Activated B cell treated with CpG ODN at 0.5 μM for 24 hours (primary cell): ENCODE results near the gene WBP11. TPM values are rescaled to one million over a fixed set of nuclear protein-coding genes. Genes with fewer than 3 reads are reported as not detected.
"Not testable (repeated sequence)": the region's sequence is repeated elsewhere in the genome, so short reads cannot be mapped to it uniquely, and the experiment has no call there.

ENCODE experiments used
- ATAC-seq: fragments of 200-7000 bp; cut with Tn5 transposase; one replicate; pipeline ENCODE4 v1.10.0; 2021; ENCODE audit warnings: low read depth, mild to moderate bottlenecking, moderate library complexity
- CTCF ChIA-PET: fragments of 350-600 bp; sonication (Branson Sonifier 250); formaldehyde crosslinking; loops from one replicate; lab custom pipeline; 2021; ENCODE audit warnings: antibody characterized with exemption; lab: Charles Lee
- POLR2A ChIA-PET: fragments of 350-600 bp; sonication (Branson Sonifier 250); formaldehyde crosslinking; loops from one replicate; lab custom pipeline; 2021; ENCODE audit warnings: antibody characterized with exemption; lab: Charles Lee
- DNase-seq: peaks from one replicate; pipeline ENCODE4 v3.0.0; 2022
- H3K27ac Mint-ChIP-seq: one replicate; pipeline ENCODE4 v1.8.0; 2020; ENCODE audit warnings: mixed read lengths
- H3K27me3 Mint-ChIP-seq: one replicate; pipeline ENCODE4 v1.8.0; 2021; ENCODE audit warnings: mixed read lengths
- H3K36me3 Mint-ChIP-seq: one replicate; pipeline ENCODE4 v1.8.0; 2021; ENCODE audit warnings: low read depth, mixed read lengths
- H3K4me1 Mint-ChIP-seq: one replicate; pipeline ENCODE4 v1.8.0; 2021; ENCODE audit warnings: mixed read lengths
- H3K4me3 Mint-ChIP-seq: one replicate; pipeline ENCODE4 v1.8.0; 2020; ENCODE audit warnings: mild to moderate bottlenecking, mixed read lengths
- H3K9me3 Mint-ChIP-seq: one replicate; pipeline ENCODE4 v1.8.0; 2020; ENCODE audit warnings: mixed read lengths
- intact Hi-C: fragments of 100-400 bp; cut with micrococcal nuclease; formaldehyde crosslinking; loops from one replicate; pipeline ENCODE4 v1.15.1; 2024
- total RNA-seq: library from RNA; stranded (reverse); gene quantifications from 2 replicates; pipeline ENCODE4 v1.2.3, GENCODE V29; 2022
- TF ChIP-seq, protein P1 (sequence below): fragments of 200-600 bp; IDR thresholded peaks from one replicate; pipeline ENCODE4 v1.8.0; 2022; ENCODE audit warnings: antibody characterized with exemption, mild to moderate bottlenecking

Gene WBP11
- total RNA-seq, 1 donor from 2014 or later, result 89.4 TPM

DNA sequence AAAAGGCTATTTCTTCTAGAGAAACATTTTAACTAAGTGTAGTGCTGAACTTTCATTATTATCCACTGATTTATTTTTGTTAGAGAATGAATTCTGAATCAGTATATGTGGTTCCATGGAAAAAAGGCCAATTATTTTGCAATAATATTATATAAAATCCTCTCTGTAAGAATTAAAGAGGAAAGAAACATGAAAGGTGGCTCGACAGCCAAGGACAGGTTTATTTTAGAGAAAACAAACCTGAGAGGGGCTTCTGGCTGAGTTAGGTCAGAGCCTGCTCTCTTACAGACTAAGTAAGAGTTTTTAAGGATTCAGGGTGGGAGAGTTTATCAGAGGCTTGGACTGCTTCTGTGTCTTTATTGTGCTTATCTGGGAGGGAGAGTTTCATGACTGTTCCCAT is 60.2 kb downstream of the WBP11 start:
- peaks cover 10% of the 10 kb centered on the region for H3K4me1 Mint-ChIP-seq
- no peak overlapping the region for H3K4me3 Mint-ChIP-seq
- DNase-seq (no peak), ATAC-seq (no peak)
- H3K27ac Mint-ChIP-seq, result no peak overlapping the region
- intact Hi-C loops, result loop anchor here (2.0 kb wide), 1 partner anchor 26 kb away; no protein-coding TSS in a partner anchor
- POLR2A ChIA-PET, result no interaction called here
- CTCF ChIA-PET, result no interaction called here
- peaks cover 31% of the 10 kb centered on the region for H3K36me3 Mint-ChIP-seq
- no peaks in the 10 kb centered on the region for H3K27me3 Mint-ChIP-seq
- TF ChIP-seq, protein P1, sequence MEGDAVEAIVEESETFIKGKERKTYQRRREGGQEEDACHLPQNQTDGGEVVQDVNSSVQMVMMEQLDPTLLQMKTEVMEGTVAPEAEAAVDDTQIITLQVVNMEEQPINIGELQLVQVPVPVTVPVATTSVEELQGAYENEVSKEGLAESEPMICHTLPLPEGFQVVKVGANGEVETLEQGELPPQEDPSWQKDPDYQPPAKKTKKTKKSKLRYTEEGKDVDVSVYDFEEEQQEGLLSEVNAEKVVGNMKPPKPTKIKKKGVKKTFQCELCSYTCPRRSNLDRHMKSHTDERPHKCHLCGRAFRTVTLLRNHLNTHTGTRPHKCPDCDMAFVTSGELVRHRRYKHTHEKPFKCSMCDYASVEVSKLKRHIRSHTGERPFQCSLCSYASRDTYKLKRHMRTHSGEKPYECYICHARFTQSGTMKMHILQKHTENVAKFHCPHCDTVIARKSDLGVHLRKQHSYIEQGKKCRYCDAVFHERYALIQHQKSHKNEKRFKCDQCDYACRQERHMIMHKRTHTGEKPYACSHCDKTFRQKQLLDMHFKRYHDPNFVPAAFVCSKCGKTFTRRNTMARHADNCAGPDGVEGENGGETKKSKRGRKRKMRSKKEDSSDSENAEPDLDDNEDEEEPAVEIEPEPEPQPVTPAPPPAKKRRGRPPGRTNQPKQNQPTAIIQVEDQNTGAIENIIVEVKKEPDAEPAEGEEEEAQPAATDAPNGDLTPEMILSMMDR, result no peak
- H3K9me3 Mint-ChIP-seq, result peaks cover 15% of the 10 kb centered on the region

DNA sequence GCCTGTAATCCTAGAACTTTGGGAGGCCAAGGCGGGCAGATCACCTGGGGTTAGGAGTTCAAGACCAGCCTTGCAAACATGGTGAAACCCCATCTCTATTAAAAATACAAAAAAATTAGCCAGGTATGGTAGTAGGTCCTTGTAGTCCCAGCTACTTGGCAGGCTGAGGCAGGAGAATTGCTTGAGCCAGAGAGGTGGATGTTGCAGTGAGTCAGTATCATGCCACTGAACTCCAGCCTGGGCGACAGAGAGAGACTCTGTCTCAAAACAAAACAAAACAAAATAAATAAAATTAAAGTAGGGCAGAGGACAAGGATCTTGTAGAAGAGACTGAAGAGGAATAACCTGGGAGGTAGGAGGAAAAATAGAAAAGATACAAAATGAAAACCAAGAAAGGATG is 61.3 kb downstream of the WBP11 start:
- intact Hi-C loops, result loop anchor here (2.0 kb wide), 1 partner anchor 27 kb away; no protein-coding TSS in a partner anchor
- H3K4me1 Mint-ChIP-seq, result peaks cover 7% of the 10 kb centered on the region
- TF ChIP-seq, protein P1, result no peak
- no peaks in the 10 kb centered on the region for H3K27me3 Mint-ChIP-seq
- ChIA-PET CTCF (no interaction called here), POLR2A (no interaction called here)
- DNase-seq, result no peak
- H3K36me3 Mint-ChIP-seq, result peaks cover 24% of the 10 kb centered on the region
- H3K27ac Mint-ChIP-seq, result no peak overlapping the region
- no peak overlapping the region for H3K4me3 Mint-ChIP-seq
- no peak for ATAC-seq
- H3K9me3 Mint-ChIP-seq, result peaks cover 11% of the 10 kb centered on the region

DNA sequence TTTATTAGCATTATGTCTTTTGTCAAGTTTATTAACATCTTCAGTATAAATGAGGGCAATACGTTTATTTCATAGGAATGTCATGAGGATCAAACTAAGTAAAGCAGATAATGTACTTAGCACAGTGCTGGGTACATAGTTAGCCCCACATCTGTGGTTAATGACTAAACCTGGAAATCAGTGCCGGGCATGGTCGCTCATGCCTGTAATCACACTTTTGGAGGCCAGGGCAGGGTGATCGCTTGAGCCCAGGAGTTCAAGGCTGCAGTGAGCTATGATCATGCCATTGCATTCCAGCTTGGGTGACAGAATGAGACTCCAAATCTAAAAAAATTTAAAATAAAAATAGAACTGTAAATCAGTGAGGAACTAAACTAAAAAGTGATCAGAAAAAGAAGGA is 62.1 kb downstream of the WBP11 start:
- Mint-ChIP-seq H3K9me3 (peaks cover 9% of the 10 kb centered on the region), H3K4me3 (no peak overlapping the region), H3K36me3 (peaks cover 18% of the 10 kb centered on the region), H3K27ac (no peak overlapping the region), H3K27me3 (no peaks in the 10 kb centered on the region), H3K4me1 (peaks cover 7% of the 10 kb centered on the region)
- peak; percentile 37 for ATAC-seq
- ChIA-PET CTCF (no interaction called here), POLR2A (no interaction called here)
- intact Hi-C loops, result no loop called here
- DNase-seq, result no peak
- TF ChIP-seq, protein P1, result no peak

DNA sequence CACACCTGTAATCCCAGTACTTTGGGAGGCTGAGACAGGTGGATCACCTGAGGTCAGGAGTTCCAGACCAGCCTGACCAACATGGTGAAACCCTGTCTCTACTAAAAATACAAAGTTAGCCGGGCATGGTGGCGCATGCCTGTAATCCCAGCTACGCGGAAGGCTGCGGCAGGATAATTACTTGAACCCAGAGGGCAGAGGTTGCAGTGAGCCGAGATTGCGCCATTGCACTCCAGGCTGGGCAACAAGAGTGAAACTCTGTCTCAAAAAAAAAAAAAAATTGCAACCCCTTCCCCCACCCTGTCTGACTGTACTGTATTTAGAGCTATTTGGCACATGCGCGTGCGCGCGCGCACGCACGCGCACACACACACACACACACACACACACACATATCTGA is 66.8 kb downstream of the WBP11 start:
- CTCF ChIA-PET, H3K4me1 Mint-ChIP-seq, intact Hi-C loops, POLR2A ChIA-PET, H3K36me3 Mint-ChIP-seq, H3K27me3 Mint-ChIP-seq, DNase-seq, ATAC-seq, H3K4me3 Mint-ChIP-seq, H3K27ac Mint-ChIP-seq, H3K9me3 Mint-ChIP-seq: not testable (repeated sequence)

Other genes with a start within 250 kb of the WBP11 start
- gene PLBD1, start 235.6 kb downstream of the WBP11 start, total RNA-seq, result 0.33 and 0.56 TPM in 2 replicates
- 0.22 and 0.32 TPM in 2 replicates for gene GUCY2C, start 106.9 kb downstream of the WBP11 start, total RNA-seq
- gene C12orf60, start 192 bp upstream of the WBP11 start, total RNA-seq, result 0.64 and 0.69 TPM in 2 replicates
- not detected in 2 replicates for gene SMCO3, start 10.7 kb upstream of the WBP11 start, total RNA-seq
- not detected in 2 replicates for gene ART4, start 40.0 kb upstream of the WBP11 start, total RNA-seq
- not detected in 2 replicates for gene MGP, start 82.4 kb upstream of the WBP11 start, total RNA-seq
- 3.8 and 5.4 TPM in 2 replicates for gene ERP27, start 135.1 kb upstream of the WBP11 start, total RNA-seq
- 680 and 738 TPM in 2 replicates for gene ARHGDIB, start 158.1 kb upstream of the WBP11 start, total RNA-seq
- gene PDE6H, start 169.6 kb upstream of the WBP11 start, total RNA-seq, result not detected in 2 replicates